ENCODE measurements around the gene CPZ. TPM values are rescaled to one million over a fixed set of nuclear protein-coding genes. Genes with fewer than 3 reads are reported as not detected.

The CPZ gene
- total RNA-seq, 1 donor from 2014 or later: 6.0 TPM

DNA sequence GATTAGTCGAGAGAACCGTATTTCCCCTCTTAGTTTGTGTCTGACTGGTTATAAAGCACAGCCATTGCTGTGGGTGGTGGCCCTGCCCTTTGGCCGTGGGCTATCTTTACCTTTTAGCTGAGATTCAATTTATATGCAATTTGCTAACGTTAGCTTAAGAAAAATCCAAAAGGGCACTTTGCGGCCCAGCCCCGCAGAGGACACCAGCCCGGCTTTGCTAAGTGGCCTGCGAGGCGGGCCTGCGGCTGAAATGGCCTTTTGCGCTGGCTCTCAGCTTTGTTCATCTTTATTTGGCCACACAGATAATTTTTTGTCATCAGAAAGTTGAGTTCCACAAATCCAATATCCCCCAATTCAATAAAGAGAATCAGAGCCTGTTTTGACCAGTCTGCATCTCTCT, 48.3 kb downstream of the CPZ start:
- TF ChIP-seq CTCF (IDR thresholded peaks at IDR 0.05): no peak
- Histone ChIP-seq H3K27me3 (ENCODE audit: low read depth) (peaks cover 4% of the 10 kb centered on the region), H3K4me3 (no peak overlapping the region), H3K27ac (no peak overlapping the region), H3K36me3 (no peaks in the 10 kb centered on the region), H3K9me3 (no peaks in the 10 kb centered on the region), H3K4me1 (no peaks in the 10 kb centered on the region)
- DNase-seq (peak; percentile 11), ATAC-seq (no peak)
- intact Hi-C loops (cut with DNase I): no loop called here

GRCh38 chr4:8641256-8641655, 48.7 kb downstream of the CPZ start:
- no peaks in the 10 kb centered on the region for H3K9me3 ChIP-seq
- H3K4me1 ChIP-seq: no peaks in the 10 kb centered on the region
- H3K27ac ChIP-seq: no peak overlapping the region
- ATAC-seq (peak in 1 of 2 donors; percentile 11), DNase-seq (peak; percentile 41)
- H3K4me3 ChIP-seq: no peak overlapping the region
- peaks cover 6% of the 10 kb centered on the region for H3K27me3 ChIP-seq (ENCODE audit: low read depth)
- intact Hi-C loops (cut with DNase I): no loop called here
- no peak for TF ChIP-seq CTCF (IDR thresholded peaks at IDR 0.05)
- H3K36me3 ChIP-seq: no peaks in the 10 kb centered on the region

DNA sequence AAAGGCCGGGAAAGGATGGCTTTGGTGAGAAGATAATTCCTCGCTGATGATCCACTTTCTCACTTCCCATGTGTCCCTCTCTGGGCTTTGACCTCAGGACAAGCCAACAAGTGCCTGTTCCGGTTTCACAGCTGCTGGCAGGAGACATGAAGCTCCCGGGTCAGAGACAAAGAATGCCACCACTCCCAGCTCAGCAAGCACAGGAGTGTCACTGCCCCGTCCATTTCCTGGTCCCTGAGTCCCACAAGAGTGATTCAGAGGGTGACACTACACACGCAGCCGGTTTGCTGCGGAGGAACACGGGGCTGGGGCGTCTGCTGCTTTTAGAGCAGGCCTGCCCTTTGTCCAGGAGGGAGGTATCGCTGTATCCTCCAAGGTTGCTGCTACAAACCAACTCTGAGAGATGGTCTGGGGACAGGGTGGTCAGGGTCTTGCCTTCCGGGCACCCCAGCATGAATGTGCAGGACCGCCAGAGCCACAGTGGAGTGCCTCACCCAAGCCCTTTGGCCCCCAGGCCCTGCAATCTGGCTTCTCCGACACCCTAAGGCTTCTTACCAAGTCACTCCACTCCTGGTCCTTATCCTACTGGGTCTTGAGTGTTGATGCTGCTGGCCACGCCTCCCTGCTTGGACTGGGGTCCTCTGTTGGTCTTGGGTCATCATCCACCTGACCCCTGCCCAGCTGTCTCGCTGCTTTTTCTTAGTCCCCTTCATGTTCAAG, 49.5 kb downstream of the CPZ start:
- Histone ChIP-seq H3K36me3 (no peaks in the 10 kb centered on the region), H3K4me3 (no peak overlapping the region), H3K9me3 (no peaks in the 10 kb centered on the region), H3K4me1 (no peaks in the 10 kb centered on the region), H3K27ac (no peak overlapping the region), H3K27me3 (ENCODE audit: low read depth) (peaks cover 11% of the 10 kb centered on the region)
- TF ChIP-seq CTCF (IDR thresholded peaks at IDR 0.05): no peak
- DNase-seq: peak; percentile 21
- no peak for ATAC-seq
- intact Hi-C loops (cut with DNase I): no loop called here

- H3K27ac ChIP-seq: no peak overlapping the region
- no peaks in the 10 kb centered on the region for H3K4me1 ChIP-seq
- no peaks in the 10 kb centered on the region for H3K9me3 ChIP-seq
- intact Hi-C loops (cut with DNase I): no loop called here
- no peak overlapping the region for H3K4me3 ChIP-seq
- DNase-seq: peak; percentile 10
- peaks cover 11% of the 10 kb centered on the region for H3K27me3 ChIP-seq (ENCODE audit: low read depth)
- TF ChIP-seq CTCF (IDR thresholded peaks at IDR 0.05): no peak
- no peak for ATAC-seq
- no peaks in the 10 kb centered on the region for H3K36me3 ChIP-seq
Measured at GRCh38 chr4:8642651-8643321, 50.2 kb downstream of the CPZ start.

- intact Hi-C loops (cut with DNase I): no loop called here
- H3K4me1 ChIP-seq: no peaks in the 10 kb centered on the region
- DNase-seq: no peak
- ATAC-seq: no peak
- TF ChIP-seq CTCF (IDR thresholded peaks at IDR 0.05): no peak
- no peaks in the 10 kb centered on the region for H3K36me3 ChIP-seq
- H3K4me3 ChIP-seq: no peak overlapping the region
- H3K27me3 ChIP-seq (ENCODE audit: low read depth): peaks cover 11% of the 10 kb centered on the region
- H3K9me3 ChIP-seq: no peaks in the 10 kb centered on the region
- no peak overlapping the region for H3K27ac ChIP-seq
Measured at GRCh38 chr4:8643441-8643840, 50.9 kb downstream of the CPZ start.
